ENCODE measurements around the gene CASP2.
"Not testable (repeated sequence)": the region's sequence is repeated elsewhere in the genome, so short reads cannot be mapped to it uniquely, and the experiment has no call there.

CASP2 gene

DNA sequence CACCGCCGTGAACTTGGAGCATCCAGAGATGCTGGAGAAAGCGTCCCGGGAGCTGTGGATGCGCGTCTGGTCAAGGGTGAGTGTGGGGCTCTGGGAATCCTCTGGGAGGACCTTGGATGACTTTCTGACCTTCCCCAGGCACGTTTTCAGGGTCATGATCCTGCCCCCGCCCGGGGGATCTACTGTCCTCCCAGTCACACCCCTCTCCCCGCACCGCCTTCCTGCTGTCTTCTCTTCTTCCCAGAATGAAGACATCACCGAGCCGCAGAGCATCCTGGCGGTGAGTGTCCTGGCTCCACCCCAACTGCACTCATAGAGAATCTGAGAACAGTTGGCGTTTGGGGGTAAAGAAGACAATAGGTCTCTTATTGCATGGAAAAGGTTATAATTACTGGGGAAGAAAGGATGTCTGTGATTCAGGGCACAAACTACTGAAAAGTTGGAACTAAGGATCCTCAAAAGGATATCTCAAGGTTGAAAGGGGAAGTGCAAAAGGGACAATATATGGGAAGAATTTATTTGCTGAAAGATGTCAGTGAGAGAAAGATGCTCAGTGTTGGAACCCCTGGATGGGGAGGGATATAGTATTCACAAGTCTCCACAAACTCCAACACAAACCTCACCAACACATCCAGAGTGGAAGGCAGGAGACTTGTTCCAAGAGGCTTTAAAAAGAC lies 23.0 kb upstream of the CASP2 start:
- DNase-seq = no peak

- no peak for DNase-seq
These were observed 18.9 kb upstream of the CASP2 start for GRCh38 chr7:143269251-143269650.

- no peak for DNase-seq
These were observed 16.9 kb upstream of the CASP2 start for GRCh38 chr7:143271240-143271639.

GRCh38 chr7:143272871-143273270 lies 15.3 kb upstream of the CASP2 start:
- no peak for DNase-seq

DNA sequence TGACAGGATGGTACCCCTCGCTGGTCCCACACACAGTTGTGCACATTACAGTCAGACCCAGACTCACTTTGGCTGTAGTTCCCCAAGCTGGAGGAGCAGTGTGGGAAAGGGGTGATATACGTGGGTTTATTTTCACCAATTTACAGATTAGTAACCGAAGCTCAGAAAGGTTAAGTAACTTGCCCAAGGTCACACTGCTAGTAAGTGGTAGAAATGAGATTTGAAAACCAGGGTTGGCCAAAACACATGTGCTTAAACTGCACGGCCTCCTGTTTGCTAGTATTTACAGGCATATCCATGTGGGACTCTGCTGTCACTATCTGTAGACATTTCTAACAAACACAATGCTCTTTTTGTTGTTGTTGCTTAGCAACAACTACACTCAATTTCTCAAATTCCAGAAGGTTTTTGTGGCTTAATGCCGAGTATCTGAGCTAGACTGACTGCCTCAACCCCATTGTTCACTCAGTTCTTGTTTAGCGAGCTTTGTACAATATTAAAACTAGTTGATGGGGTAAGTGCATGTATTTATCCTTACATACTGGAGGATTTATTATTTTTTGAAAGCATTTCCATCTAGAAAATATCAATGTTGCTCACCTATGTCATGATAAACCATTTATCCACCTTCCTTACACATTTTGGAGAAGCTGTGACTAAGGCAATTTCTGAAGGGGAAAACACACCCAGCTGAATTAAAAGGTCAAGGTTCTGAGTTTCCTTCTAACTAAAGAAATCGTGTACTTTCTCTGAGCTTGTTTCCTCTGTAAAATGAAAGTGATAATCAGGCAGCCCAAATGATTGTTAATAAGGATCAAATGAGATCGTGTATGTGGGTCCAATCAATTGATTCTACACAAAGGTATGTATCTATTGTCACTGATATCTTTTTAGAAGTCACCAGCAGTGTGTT lies 8.7 kb upstream of the CASP2 start:
- no peak for DNase-seq

GRCh38 chr7:143280160-143280559 lies 8.0 kb upstream of the CASP2 start:
- DNase-seq = no peak

DNA sequence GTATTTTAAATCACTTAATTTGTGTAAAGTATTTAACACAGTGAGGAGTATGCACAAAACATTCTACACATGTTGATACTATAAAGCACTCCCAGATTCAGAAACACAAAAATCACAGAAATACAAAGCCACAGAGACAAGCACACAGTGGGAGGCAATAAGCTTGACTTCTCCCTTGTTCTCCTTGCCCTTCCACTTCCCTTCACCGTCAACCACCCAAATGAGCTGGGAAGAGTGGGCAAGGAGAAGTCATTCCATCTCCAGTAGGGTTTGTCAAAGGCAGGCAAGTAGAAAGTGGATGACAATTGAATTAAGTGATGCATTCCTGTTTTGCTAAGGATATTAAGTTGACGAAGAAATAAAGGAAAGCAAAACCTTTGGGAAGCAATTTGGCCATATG lies 7.6 kb upstream of the CASP2 start:
- DNase-seq = no peak

DNA sequence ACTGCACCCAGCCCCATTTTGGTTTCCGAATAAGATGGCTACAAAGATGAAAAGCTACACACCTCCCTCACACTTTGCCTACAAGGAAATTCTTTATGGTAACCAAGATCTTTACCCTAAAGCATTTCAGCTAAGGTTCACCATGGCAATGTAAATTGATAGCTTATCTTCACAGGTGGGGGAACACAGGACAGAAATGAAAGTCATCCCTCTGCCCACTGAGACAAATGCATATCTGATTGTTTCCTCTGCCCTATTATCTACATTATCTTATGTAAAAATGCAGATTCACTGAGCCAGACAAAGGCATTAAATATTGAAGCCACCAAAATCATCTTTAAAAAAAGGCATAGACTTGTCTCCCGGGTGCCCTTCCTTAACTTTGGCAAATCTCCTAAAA lies 6.6 kb upstream of the CASP2 start:
- no peak for DNase-seq

- no peak for DNase-seq
These were observed 6.0 kb upstream of the CASP2 start for GRCh38 chr7:143282124-143282523.

- no peak for DNase-seq
These were observed 4.8 kb upstream of the CASP2 start for GRCh38 chr7:143283381-143283780.

DNA sequence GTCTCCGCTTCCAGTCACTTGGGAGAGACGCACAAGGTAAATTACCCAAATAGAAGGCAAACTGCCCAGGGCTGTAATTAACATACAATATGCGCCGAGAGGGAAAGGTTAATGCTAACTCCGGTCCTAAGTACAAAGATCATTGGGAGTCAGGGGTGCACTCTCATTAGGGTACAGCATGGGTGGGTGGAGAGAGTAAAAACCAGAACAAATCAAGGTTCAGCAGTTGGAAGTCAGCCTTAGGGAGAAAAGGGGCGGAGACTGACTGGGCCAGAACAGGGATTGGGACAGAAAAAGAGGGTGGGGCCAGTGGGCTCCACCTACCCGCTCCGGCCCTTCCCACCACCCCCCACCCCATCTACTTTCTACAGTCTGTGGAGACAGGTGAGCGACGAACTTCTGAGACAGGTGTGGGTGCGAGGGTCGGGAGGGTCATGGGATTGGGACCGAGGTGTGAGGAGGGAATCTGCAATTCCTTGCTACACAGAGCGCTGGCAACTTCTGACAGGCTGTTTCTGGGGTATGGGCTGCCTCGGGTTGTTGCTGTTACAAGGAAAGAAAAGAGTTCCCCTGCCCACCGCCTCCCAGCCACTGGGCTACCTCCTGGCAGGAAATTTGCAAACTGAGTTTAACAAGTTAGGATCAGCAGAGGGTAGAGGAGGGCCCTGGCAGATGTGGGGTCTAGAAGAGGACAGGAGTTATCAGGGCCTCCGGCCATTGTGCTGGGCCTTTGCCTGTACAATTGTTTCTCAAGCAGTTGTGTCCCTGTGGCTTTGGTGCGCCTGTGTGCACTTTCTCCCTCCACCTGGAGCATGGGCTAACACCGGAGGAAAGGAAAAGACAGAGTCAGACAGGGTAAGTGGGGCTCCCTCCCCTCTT lies 3.3 kb upstream of the CASP2 start, which contains the start of gene TMEM139:
TMEM139 (plus strand) TSS at position 368 of the 879 bp plus-strand sequence. CDS start 1,000 bp downstream, outside the sequence.
- no peak for DNase-seq

DNA sequence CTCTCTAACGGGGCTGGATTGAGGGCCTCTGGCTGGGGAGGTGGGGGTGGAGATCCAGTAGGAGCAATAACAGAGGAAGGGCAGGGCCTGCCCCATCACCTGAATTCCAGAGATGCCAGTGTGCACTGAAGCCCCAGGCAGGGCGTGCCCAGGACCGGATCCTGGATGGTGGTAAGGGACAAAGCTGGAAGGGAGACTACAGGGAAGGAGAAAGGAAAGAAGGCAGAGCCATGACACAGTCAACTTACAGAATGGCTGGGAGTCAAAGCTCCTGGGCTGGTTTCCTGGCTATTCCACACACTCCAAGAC lies 2.7 kb upstream of the CASP2 start:
- no peak for DNase-seq

- no peak for DNase-seq
These were observed 2.2 kb upstream of the CASP2 start for GRCh38 chr7:143285806-143286521.

DNA sequence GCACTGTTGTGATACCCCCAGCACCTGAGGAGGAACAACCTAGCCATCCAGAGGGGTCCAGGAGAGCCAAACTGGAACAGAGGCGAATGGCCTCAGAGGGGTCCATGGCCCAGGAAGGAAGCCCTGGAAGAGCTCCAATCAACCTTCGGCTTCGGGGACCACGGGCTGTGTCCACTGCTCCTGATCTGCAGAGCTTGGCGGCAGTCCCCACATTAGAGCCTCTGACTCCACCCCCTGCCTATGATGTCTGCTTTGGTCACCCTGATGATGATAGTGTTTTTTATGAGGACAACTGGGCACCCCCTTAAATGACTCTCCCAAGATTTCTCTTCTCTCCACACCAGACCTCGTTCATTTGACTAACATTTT lies 1.6 kb upstream of the CASP2 start:
- no peak for DNase-seq

- DNase-seq = no peak
These were observed 714 bp upstream of the CASP2 start for GRCh38 chr7:143287339-143287934.

DNA sequence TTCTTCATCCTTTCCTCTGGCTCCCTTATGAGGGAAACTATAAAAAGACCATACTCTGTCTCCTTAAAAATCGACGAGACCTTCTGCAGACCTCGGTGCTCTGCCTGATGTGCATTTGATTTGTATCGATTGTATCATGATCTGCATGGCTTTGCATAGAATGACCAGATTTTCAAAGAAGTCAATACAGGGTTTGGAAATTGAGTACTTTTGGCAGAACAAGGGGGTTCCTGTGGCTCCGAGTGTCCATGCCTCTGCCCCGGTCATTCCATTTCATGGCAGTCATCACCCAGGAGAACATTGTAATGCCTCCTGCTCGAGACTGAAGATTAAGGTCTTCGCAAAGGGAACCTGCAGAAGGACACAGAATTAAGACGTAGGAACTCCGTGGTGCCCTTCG lies 685 bp downstream of the CASP2 start:
- no peak for DNase-seq

DNA sequence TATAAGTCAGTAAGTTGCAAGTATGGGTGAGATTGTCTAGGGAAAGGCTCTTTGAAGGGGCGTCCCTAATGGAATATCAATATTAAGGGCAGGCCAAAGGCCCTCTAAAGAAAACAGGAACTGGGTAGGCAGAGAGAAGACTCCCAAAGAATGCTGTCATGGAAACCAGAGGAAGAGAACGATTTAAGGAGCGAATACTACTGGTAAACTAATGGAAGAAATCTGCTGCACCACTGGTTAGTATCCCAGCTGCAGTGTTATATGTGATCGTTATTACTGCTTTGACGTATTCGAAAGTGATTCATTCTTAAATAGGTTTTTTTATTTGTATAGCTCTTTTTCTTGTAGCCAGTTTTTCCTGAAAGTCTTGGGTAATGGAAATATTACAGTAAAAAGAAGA lies 1.3 kb downstream of the CASP2 start:
- DNase-seq = no peak

GRCh38 chr7:143289888-143290287 lies 1.7 kb downstream of the CASP2 start:
- DNase-seq = not testable (repeated sequence)

DNA sequence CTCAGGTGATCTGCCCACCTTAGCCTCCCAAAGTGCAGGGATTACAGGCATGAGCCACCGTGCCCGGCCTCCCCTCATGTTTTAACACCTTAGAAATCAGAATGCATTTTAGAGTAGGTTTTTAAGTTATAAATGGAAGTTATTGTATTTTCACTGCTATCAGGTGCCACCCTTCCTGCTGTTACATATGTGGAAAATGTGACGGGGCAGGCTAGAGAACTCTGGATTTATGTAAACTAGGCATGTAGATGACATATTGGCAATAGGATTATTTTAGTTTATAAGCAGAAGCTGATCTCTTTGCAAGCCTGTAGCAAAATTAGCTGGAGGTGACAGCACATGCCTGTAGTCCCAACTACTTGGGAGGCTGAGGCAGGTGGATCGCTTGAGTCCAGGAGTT lies 2.1 kb downstream of the CASP2 start:
- no peak for DNase-seq

DNA sequence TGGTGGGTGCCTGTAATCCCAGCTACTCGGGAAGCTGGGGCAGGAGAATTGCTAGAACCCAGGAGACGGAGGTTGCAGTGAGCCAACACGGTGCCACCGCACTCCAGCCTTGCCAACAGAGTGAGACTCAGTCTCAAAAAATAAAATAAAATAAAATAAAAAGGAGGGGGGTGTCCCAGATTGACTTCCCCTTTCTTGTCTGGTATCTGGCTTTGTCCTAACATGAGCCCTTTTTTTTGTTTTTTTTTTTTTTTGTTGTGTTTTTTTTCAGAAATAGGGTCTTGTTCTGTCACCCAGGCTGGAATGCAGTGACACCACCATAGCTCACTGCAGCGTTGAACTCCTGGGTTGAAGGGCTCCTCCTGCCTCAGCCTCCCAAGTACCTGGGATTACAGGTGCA lies 4.7 kb downstream of the CASP2 start:
- DNase-seq = no peak

GRCh38 chr7:143295870-143296269 lies 7.7 kb downstream of the CASP2 start:
- DNase-seq = no peak

DNA sequence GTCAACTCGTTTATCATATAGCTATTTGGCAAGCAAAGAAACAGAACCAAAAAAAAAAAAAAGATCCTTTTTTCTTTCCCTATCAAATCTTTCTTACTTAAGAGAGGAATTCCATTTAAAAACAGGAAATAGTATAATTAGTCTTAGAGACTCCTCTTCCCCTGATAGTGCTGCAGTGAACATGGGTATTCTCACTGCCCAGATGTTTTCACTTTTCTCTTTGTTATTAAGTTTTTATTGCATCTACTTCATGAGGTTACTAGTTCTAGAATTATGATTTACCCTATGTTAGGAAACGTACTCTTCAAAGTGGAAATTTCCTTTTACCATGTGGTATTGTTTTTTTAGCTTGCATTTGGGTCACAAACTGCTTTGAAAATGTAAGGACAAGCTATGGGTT lies 8.5 kb downstream of the CASP2 start:
- DNase-seq = no peak

Measured in femur (tissue), 1 donor.